ENCODE measurements around the gene ARHGAP45.

- TF ChIP-seq CTCF (IDR thresholded peaks at IDR 0.05 in 4 of 5, conservative IDR thresholded peaks at IDR 0.05 in 1 of 5) = no peak
- TF ChIP-seq POLR2A (IDR thresholded peaks at IDR 0.05) = no peak
Measured at GRCh38 chr19:1060689-1061088, 6.3 kb upstream of the ARHGAP45 start.

Data from gastrocnemius medialis (tissue), 4 donors.